ENCODE results near the gene FBXW2.

The FBXW2 gene

GRCh38 chr9:120761006-120761405, 32.2 kb downstream of the FBXW2 start:
- no peak for TF ChIP-seq CTCF (IDR thresholded peaks at IDR 0.05; ENCODE audit: borderline replicate concordance, insufficient read depth, low read depth, low read length)
- no peak overlapping the region for H3K4me3 ChIP-seq (ENCODE audit: low read depth, low read length)

GRCh38 chr9:120759755-120760400, 33.3 kb downstream of the FBXW2 start:
- TF ChIP-seq CTCF (IDR thresholded peaks at IDR 0.05; ENCODE audit: borderline replicate concordance, insufficient read depth, low read depth, low read length), result no peak
- H3K4me3 ChIP-seq (ENCODE audit: low read depth, low read length), result no peak overlapping the region

- H3K4me3 ChIP-seq (ENCODE audit: low read depth, low read length), result no peak overlapping the region
- no peak for TF ChIP-seq CTCF (IDR thresholded peaks at IDR 0.05; ENCODE audit: borderline replicate concordance, insufficient read depth, low read depth, low read length)
Observed at GRCh38 chr9:120758544-120758943, 34.7 kb downstream of the FBXW2 start.

GRCh38 chr9:120757026-120757913, 35.9 kb downstream of the FBXW2 start:
- no peak for TF ChIP-seq CTCF (IDR thresholded peaks at IDR 0.05; ENCODE audit: borderline replicate concordance, insufficient read depth, low read depth, low read length)
- H3K4me3 ChIP-seq (ENCODE audit: low read depth, low read length), result no peak overlapping the region

- H3K4me3 ChIP-seq (ENCODE audit: low read depth, low read length), result no peak overlapping the region
- TF ChIP-seq CTCF (IDR thresholded peaks at IDR 0.05; ENCODE audit: borderline replicate concordance, insufficient read depth, low read depth, low read length), result no peak
Observed at GRCh38 chr9:120756531-120756930, 36.7 kb downstream of the FBXW2 start.

- no peak overlapping the region for H3K4me3 ChIP-seq (ENCODE audit: low read depth, low read length)
- TF ChIP-seq CTCF (IDR thresholded peaks at IDR 0.05; ENCODE audit: borderline replicate concordance, insufficient read depth, low read depth, low read length), result peak; percentile 70; the same call in 1 of the 2 replicates
Observed at GRCh38 chr9:120755810-120756434, 37.3 kb downstream of the FBXW2 start.
